ENCODE results near the gene NPY.
"Not testable (repeated sequence)": the region's sequence is repeated elsewhere in the genome, so short reads cannot be mapped to it uniquely, and the experiment has no call there.

NPY gene
- total RNA-seq = 0 reads per million in 2 donors

GRCh38 chr7:24283897-24284698 lies at the start of gene NPY:
Gene NPY, plus strand, starts transcription at chr7:24284190. Its CDS starts 1,051 bp downstream, at chr7:24285241.
- peak in 2 of 5 experiments; percentile 4 to 36 for DNase-seq

- no peak for DNase-seq
Observed at GRCh38 chr7:24239260-24239659, 44.7 kb upstream of the NPY start.

GRCh38 chr7:24241206-24241605 lies 42.8 kb upstream of the NPY start:
- DNase-seq = no peak

- no peak for DNase-seq
Observed at GRCh38 chr7:24244554-24244953, 39.4 kb upstream of the NPY start.

- peak in 1 of 5 experiments; percentile 11 for DNase-seq
Observed at GRCh38 chr7:24245362-24245761, 38.6 kb upstream of the NPY start.

- DNase-seq = no peak
Observed at GRCh38 chr7:24249266-24249665, 34.7 kb upstream of the NPY start.

GRCh38 chr7:24251568-24251967 lies 32.4 kb upstream of the NPY start:
- DNase-seq = no peak

- DNase-seq = peak in 1 of 5 experiments; percentile 58
Observed at GRCh38 chr7:24255139-24255538, 28.9 kb upstream of the NPY start.

GRCh38 chr7:24258324-24258723 lies 25.7 kb upstream of the NPY start:
- DNase-seq = not testable (repeated sequence)

GRCh38 chr7:24271938-24272337 lies 12.1 kb upstream of the NPY start:
- DNase-seq = no peak

GRCh38 chr7:24279512-24279911 lies 4.5 kb upstream of the NPY start:
- peak in 1 of 5 experiments; percentile 19 for DNase-seq

GRCh38 chr7:24283554-24283896 lies 465 bp upstream of the NPY start:
- no peak for DNase-seq

- no peak for DNase-seq
Observed at GRCh38 chr7:24284699-24285506, 913 bp downstream of the NPY start.

GRCh38 chr7:24290004-24290641 lies 6.1 kb downstream of the NPY start:
- peak in 2 of 5 experiments; percentile 2 to 78 for DNase-seq

GRCh38 chr7:24291271-24291670 lies 7.3 kb downstream of the NPY start:
- no peak for DNase-seq

GRCh38 chr7:24297362-24297761 lies 13.4 kb downstream of the NPY start:
- DNase-seq = no peak

- DNase-seq = no peak
Observed at GRCh38 chr7:24298696-24299095, 14.7 kb downstream of the NPY start.

GRCh38 chr7:24299192-24299591 lies 15.2 kb downstream of the NPY start:
- DNase-seq = no peak

- DNase-seq = no peak
Observed at GRCh38 chr7:24301703-24302102, 17.7 kb downstream of the NPY start.

GRCh38 chr7:24304494-24305095 lies 20.6 kb downstream of the NPY start:
- DNase-seq = no peak

GRCh38 chr7:24307326-24307725 lies 23.3 kb downstream of the NPY start:
- no peak for DNase-seq

- DNase-seq = no peak
Observed at GRCh38 chr7:24312588-24312987, 28.6 kb downstream of the NPY start.

- DNase-seq = no peak
Observed at GRCh38 chr7:24313777-24314176, 29.8 kb downstream of the NPY start.

Measured in T-helper 2 cell (primary cell).